A673 (cell line): ENCODE results near the gene PIF1. TPM values are rescaled to one million over a fixed set of nuclear protein-coding genes. Genes with fewer than 3 reads are reported as not detected.

ENCODE experiments used
- BruUV-seq: library from RNA; stranded (reverse); fragments of 400-500 nt; replicated peaks from 2 replicates; lab custom pipeline; 2021; lab: Mats Ljungman, UMichigan
- CTCF ChIA-PET: fragments of 300-600 bp; sonication (Branson Sonifier 250); formaldehyde crosslinking; loops from one replicate; lab custom pipeline; 2022; ENCODE audit warnings: antibody characterized with exemption; lab: Charles Lee
- POLR2A ChIA-PET: fragments of 300-600 bp; sonication (Branson Sonifier 250); formaldehyde crosslinking; loops from one replicate; lab custom pipeline; 2022; ENCODE audit warnings: antibody characterized with exemption; ENCODE audit not compliant: low non-redundant PET; lab: Charles Lee
- DNase-seq: peaks from one replicate; pipeline ENCODE4 v3.0.0-alpha.2; 2015; ENCODE audit warnings: low spot score
- H3K27ac ChIP-seq: fragments of 200-600 bp; sonication (generic); 2 replicates; pipeline ENCODE4 v1.5.1; 2016; ENCODE audit warnings: mixed run types, low read depth, mild to moderate bottlenecking, mixed read lengths, antibody characterized with exemption, low read length; ENCODE audit not compliant: poor library complexity, severe bottlenecking
- H3K27me3 ChIP-seq: fragments of 200-600 bp; sonication (generic); replicated peaks from 2 replicates; pipeline ENCODE4 v1.6.1; 2017; ENCODE audit warnings: mixed run types, low read depth, mild to moderate bottlenecking, mixed read lengths, antibody characterized with exemption, low read length; ENCODE audit not compliant: insufficient read depth, poor library complexity
- H3K36me3 ChIP-seq: fragments of 200-600 bp; sonication (generic); 2 replicates; pipeline ENCODE4 v1.6.1; 2016; ENCODE audit warnings: mixed run types, mild to moderate bottlenecking, mixed read lengths, antibody characterized with exemption, low read length; ENCODE audit not compliant: insufficient read depth, poor library complexity, severe bottlenecking
- H3K4me1 ChIP-seq: fragments of 200-600 bp; sonication (generic); 2 replicates; pipeline ENCODE4 v1.6.1; 2017; ENCODE audit warnings: mixed run types, mild to moderate bottlenecking, mixed read lengths, antibody characterized with exemption, low read length; ENCODE audit not compliant: insufficient read depth, poor library complexity, severe bottlenecking
- H3K4me3 ChIP-seq: fragments of 200-600 bp; sonication (generic); 2 replicates; pipeline ENCODE4 v1.5.1; 2016; ENCODE audit warnings: low read depth, mixed run types, mild to moderate bottlenecking, mixed read lengths, low read length; ENCODE audit not compliant: poor library complexity, severe bottlenecking
- H3K9me3 ChIP-seq: fragments of 200-600 bp; sonication (generic); 2 replicates; pipeline ENCODE4 v1.6.1; 2016; ENCODE audit warnings: mixed run types, low read depth, mild to moderate bottlenecking, mixed read lengths, antibody characterized with exemption, low read length; ENCODE audit not compliant: poor library complexity, severe bottlenecking
- EZH2 ChIP-seq: fragments of 200-600 bp; sonication (generic); IDR thresholded peaks from 2 replicates; pipeline ENCODE4 v1.6.1; 2017; ENCODE audit warnings: borderline replicate concordance, low read depth, mild to moderate bottlenecking, mixed read lengths, antibody characterized with exemption, low read length; ENCODE audit not compliant: poor library complexity, severe bottlenecking
- intact Hi-C: fragments of 100-400 bp; cut with micrococcal nuclease; formaldehyde crosslinking; loops from one replicate; pipeline ENCODE4 v1.10.0; 2022; ENCODE audit not compliant: unreplicated experiment
- total RNA-seq: library from RNA; stranded (reverse); gene quantifications from 2 replicates; pipeline ENCODE4 v1.2.3, GENCODE V29; 2021
- TF ChIP-seq, protein P1 (sequence below): fragments of 300-800, 200-600 bp; sonication (generic); conservative IDR thresholded peaks from 2 replicates; pipeline ENCODE4 v1.5.1; 2017; ENCODE audit warnings: low read depth, mild to moderate bottlenecking, antibody characterized with exemption, low read length, moderate library complexity, mixed read lengths

The PIF1 gene
- total RNA-seq, 1 experiment from 2014 or later = 65.7 TPM

DNA sequence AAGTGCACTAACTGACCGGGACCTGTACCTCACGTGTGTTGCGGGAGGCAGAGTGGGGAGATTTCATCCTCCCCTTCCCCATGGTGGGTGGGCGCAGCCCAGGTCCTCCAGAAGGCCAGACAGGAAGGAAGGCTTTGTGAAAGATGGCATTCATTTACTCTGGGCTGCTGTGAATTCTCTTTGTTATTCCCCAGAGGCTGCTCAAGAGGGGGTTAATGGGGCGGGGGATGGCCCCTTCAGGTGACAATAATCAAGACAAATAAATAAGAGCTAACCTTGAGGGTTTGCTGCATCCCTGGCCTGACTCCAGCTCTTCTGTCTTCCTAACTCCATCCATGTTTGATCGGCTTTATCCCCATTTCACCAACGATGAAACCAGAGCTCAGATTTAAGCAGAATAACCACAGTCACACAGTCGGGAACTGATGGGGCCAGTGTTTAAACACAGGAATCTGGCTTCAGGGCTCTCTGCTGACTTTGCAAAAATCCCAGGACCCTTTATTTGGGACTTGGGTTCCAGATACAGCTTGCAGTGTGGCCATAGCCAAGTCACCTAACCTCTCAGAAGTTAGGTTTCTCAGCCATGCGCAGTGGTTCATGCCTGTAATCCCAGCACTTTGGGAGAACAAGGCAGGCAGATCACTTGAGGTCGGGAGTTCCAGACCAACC lies 16.5 kb downstream of the PIF1 start:
- no peaks in the 10 kb centered on the region for H3K27me3 ChIP-seq
- no TSS peak for BruUV-seq
- intact Hi-C loops = no loop called here
- no peak for DNase-seq
- TF ChIP-seq, protein P1, sequence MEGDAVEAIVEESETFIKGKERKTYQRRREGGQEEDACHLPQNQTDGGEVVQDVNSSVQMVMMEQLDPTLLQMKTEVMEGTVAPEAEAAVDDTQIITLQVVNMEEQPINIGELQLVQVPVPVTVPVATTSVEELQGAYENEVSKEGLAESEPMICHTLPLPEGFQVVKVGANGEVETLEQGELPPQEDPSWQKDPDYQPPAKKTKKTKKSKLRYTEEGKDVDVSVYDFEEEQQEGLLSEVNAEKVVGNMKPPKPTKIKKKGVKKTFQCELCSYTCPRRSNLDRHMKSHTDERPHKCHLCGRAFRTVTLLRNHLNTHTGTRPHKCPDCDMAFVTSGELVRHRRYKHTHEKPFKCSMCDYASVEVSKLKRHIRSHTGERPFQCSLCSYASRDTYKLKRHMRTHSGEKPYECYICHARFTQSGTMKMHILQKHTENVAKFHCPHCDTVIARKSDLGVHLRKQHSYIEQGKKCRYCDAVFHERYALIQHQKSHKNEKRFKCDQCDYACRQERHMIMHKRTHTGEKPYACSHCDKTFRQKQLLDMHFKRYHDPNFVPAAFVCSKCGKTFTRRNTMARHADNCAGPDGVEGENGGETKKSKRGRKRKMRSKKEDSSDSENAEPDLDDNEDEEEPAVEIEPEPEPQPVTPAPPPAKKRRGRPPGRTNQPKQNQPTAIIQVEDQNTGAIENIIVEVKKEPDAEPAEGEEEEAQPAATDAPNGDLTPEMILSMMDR = no peak
- no peak for TF ChIP-seq EZH2
- no peaks in the 10 kb centered on the region for H3K9me3 ChIP-seq
- no peak overlapping the region for H3K4me3 ChIP-seq
- no peak overlapping the region for H3K27ac ChIP-seq
- no peaks in the 10 kb centered on the region for H3K36me3 ChIP-seq
- ChIA-PET POLR2A (interaction anchor here (0.6 kb wide), 1 partner anchor 189 kb away, joined by 4 read pairs; no protein-coding TSS in a partner anchor), CTCF (interaction anchor here (0.7 to 3.1 kb wide), 3 partner anchors 77 to 147 kb away, joined by 3 to 11 read pairs (median 9); no protein-coding TSS in a partner anchor)
- no peaks in the 10 kb centered on the region for H3K4me1 ChIP-seq

DNA sequence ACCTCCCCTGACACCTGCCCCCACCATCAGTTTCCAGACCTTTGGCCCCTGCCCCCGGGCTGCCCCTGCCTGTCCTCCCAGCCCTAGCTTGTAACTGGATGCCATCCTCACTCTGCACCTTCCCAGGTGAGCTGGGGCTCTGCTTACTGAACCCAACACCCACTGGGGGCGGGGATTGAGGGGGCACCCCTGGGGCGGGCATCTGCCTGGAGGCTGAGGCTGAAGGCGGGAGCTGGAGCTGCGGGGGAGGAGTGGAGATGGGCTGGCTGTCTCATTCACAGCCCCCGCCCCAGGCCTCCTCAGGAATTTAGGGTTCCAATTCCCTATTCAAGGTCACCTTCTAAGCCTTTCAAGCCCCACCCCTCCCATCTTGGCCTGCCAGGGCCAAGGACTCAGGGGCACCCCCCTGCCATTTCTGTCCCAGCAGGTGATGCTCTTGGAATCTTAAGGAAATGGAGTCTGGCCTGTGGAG lies 17.7 kb downstream of the PIF1 start:
- POLR2A ChIA-PET = no interaction called here
- TF ChIP-seq, protein P1 = no peak
- no peak for TF ChIP-seq EZH2
- no peaks in the 10 kb centered on the region for H3K27me3 ChIP-seq
- BruUV-seq = no TSS peak
- H3K9me3 ChIP-seq = no peaks in the 10 kb centered on the region
- DNase-seq = no peak
- no peaks in the 10 kb centered on the region for H3K36me3 ChIP-seq
- H3K4me3 ChIP-seq = no peak overlapping the region
- intact Hi-C loops = no loop called here
- no peak overlapping the region for H3K27ac ChIP-seq
- CTCF ChIA-PET = no interaction called here
- no peaks in the 10 kb centered on the region for H3K4me1 ChIP-seq

DNA sequence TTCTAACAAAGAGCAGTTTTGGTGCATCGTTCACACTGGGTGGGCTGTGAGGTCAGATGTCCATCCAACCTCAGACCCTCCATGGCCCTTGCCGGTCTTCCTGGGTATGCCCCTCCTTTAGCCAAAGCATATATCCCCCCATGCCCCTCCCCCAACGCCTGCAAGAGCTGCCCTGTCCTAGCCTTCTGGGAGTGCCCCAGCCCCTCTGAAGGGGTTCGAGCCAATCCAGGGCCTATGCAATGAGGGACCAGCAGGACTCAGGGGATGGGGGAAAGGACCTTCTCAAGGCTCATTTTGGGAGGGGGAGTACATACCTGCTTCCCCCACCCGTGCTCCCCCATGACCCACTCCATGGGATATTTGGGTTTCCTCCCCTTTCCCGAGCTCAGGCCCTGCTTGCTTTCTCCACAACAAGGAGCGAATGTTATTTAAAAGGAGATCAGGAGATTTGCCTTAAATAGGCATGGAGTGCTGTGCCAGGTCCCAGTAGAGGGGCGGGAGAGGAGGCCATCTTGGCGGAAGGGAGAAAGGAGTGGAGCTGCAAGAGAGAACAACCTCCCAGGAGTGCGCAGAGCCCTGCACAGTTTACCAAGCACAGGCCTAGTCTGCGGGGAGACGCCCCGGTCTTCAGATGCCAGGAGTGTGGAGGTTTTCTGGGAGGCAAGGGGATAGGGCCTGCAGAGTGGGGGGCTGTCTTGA lies 18.2 kb downstream of the PIF1 start:
- BruUV-seq = no TSS peak
- POLR2A ChIA-PET = no interaction called here

More for the DNA sequence above, 18.2 kb downstream of the PIF1 start:
- DNase-seq = no peak
- Histone ChIP-seq H3K4me3 (no peak overlapping the region), H3K9me3 (no peaks in the 10 kb centered on the region), H3K36me3 (no peaks in the 10 kb centered on the region), H3K27ac (no peak overlapping the region), H3K27me3 (no peaks in the 10 kb centered on the region), H3K4me1 (no peaks in the 10 kb centered on the region)
- CTCF ChIA-PET = no interaction called here
- intact Hi-C loops = no loop called here
- TF ChIP-seq, protein P1 = no peak
- TF ChIP-seq EZH2 = no peak
